Memory B cell (primary cell): Measurements from ENCODE around the gene NPDC1.

Experiments
- ATAC-seq: fragments of 150-1000 bp; cut with Tn5 transposase; 2 replicates; pipeline ENCODE4 v1.10.0; 2021; ENCODE audit warnings: low read depth, mild to moderate bottlenecking, moderate library complexity
- DNase-seq, 2 donors: peaks; one replicate each; pipeline ENCODE4 v3.0.0; 2022; ENCODE audit warnings: low spot score in 2 of 2
- H3K27ac Mint-ChIP-seq: one replicate; pipeline ENCODE4 v1.8.0; 2022; ENCODE audit warnings: mild to moderate bottlenecking, moderate library complexity, mixed read lengths
- H3K27me3 Mint-ChIP-seq: one replicate; pipeline ENCODE4 v1.8.0; 2022; ENCODE audit warnings: mixed read lengths
- H3K36me3 Mint-ChIP-seq: one replicate; pipeline ENCODE4 v1.8.0; 2022; ENCODE audit warnings: mild to moderate bottlenecking, mixed read lengths
- H3K4me1 Mint-ChIP-seq: one replicate; pipeline ENCODE4 v1.8.0; 2022; ENCODE audit warnings: mixed read lengths
- H3K4me3 Mint-ChIP-seq: one replicate; pipeline ENCODE4 v1.8.0; 2022; ENCODE audit warnings: mild to moderate bottlenecking, moderate library complexity, mixed read lengths
- H3K9me3 Mint-ChIP-seq: one replicate; pipeline ENCODE4 v1.8.0; 2022; ENCODE audit warnings: mixed read lengths

Gene NPDC1

GRCh38 chr9:137054932-137055384 is 9.0 kb upstream of the NPDC1 start:
- no peak overlapping the region for H3K4me3 Mint-ChIP-seq

DNA sequence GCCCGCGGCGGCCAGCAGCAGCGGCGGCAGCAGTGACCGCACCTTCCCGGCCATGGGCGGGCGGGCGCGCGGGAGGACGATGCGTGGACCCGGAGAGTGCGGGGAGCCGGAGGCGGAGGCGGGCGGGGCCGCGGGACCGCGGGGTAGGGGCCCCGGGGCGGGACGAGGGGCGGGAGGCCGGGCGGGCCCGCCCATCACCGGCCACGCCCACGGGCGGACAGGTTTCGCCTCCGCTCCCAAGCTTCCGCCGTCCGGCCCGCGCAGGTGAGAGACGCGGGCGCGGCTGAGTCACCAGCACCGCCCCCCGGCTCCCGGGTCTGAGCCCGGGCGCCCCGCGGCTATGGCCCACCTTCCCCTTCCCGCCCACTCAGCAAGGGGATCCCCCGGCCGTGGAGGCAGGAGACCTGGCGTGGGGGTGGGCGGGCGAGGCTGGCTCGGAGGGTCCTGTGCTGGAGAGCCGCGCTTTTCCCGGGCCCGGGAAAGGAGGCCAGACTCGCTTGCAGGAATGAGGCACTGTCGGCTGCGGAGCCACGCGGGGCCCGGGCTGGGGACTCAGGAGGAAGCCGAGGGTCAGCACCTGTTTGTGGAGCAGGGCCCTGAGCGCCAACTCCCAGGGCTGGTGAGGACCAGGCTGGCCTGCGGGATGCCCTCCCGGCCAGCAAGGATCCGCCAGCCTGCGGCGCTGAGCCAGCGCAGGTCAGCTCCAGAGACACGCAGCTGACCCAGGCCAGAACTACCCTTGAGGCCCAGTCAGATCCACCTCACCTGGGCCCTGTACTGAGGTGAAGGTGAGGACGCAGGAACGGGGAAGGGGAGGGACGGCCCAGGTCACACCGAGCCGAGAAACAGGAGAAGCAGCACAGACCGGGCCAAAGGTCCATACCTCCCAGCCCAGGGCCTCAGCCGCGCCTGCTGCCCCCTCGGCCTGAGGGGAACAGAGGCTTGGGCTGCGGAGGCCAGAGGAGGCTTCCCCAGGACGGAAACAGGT is 8.3 kb upstream of the NPDC1 start, which contains the start of gene ENTPD2:
Gene ENTPD2, minus strand, starts transcription at position 118 of the 988 bp plus-strand sequence. Its CDS starts 64 bp downstream, at position 54.
- ATAC-seq = peak; percentile 60
- H3K36me3 Mint-ChIP-seq = no peaks in the 10 kb centered on the region
- H3K4me3 Mint-ChIP-seq = peak within 1 kb of the TSS; percentile 29
- no peaks in the 10 kb centered on the region for H3K9me3 Mint-ChIP-seq
- peaks cover 3% of the 10 kb centered on the region for H3K4me1 Mint-ChIP-seq
- no peak for DNase-seq
- peaks cover 7% of the 10 kb centered on the region for H3K27me3 Mint-ChIP-seq
- H3K27ac Mint-ChIP-seq = no peak within 1 kb of the TSS

More at GRCh38 chr9:137054932-137055384, 9.0 kb upstream of the NPDC1 start:
- ATAC-seq (no peak), DNase-seq (no peak)
- Mint-ChIP-seq H3K36me3 (no peaks in the 10 kb centered on the region), H3K27me3 (peaks cover under 1% of the 10 kb centered on the region), H3K9me3 (no peaks in the 10 kb centered on the region), H3K27ac (no peak overlapping the region), H3K4me1 (no peaks in the 10 kb centered on the region)

DNA sequence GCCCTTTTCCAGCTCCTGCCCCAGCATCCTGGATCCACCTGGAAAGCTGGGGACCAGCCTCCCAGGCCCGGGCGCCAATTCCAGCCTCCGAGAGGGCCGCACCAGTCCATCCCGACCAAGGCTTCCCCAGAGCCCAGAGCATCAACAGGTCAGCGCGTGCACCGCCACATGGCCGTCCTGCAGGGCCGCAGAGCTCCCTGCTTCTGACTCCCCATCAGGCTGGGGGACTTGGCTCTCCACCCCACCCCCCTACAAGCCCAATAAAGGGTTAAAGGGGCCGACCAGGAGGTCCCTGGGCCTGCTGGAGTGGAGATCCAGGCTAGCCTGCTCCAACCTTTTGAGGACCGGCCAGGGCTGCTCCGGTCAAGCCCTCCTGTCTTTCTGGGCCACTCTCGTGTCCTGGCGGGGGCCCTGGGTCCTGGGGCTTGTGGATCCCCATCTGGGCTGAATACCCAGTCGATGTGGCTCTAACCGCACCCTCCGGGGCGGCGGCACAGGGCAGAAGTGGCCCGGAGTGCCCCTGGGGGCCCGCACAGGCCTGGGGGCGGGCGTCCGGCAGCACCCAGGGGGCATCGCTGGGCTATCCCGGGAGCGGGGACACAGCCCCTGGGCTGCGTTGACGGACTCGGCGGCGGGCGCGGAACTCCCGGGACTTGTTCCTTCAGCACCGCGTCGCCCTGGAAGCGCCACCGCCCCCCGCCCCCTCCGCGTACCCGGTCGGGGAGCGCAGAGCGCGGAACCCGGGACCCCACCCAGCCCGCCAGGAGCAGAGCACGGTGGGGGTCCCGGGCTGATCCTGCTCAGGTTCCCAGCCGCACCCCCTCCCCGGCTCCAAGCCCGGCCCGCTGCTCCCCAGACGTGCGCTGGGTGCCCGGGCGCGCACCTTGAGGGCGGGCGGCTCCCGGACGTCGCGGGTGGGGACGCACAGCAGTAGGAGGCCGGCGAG is 7.3 kb upstream of the NPDC1 start:
- no peak for DNase-seq
- Mint-ChIP-seq H3K36me3 (no peaks in the 10 kb centered on the region), H3K27me3 (peaks cover 7% of the 10 kb centered on the region), H3K9me3 (no peaks in the 10 kb centered on the region), H3K4me3 (peak overlapping the region; percentile 29), H3K27ac (no peak overlapping the region), H3K4me1 (peaks cover 3% of the 10 kb centered on the region)
- peak; percentile 43 for ATAC-seq

- no peaks in the 10 kb centered on the region for H3K36me3 Mint-ChIP-seq
- H3K27me3 Mint-ChIP-seq = peaks cover 10% of the 10 kb centered on the region
- H3K4me1 Mint-ChIP-seq = peaks cover 3% of the 10 kb centered on the region
- H3K4me3 Mint-ChIP-seq = no peak overlapping the region
- no peaks in the 10 kb centered on the region for H3K9me3 Mint-ChIP-seq
- ATAC-seq (no peak), DNase-seq (no peak)
- H3K27ac Mint-ChIP-seq = no peak overlapping the region
Measured at GRCh38 chr9:137052293-137052692, 6.3 kb upstream of the NPDC1 start.

DNA sequence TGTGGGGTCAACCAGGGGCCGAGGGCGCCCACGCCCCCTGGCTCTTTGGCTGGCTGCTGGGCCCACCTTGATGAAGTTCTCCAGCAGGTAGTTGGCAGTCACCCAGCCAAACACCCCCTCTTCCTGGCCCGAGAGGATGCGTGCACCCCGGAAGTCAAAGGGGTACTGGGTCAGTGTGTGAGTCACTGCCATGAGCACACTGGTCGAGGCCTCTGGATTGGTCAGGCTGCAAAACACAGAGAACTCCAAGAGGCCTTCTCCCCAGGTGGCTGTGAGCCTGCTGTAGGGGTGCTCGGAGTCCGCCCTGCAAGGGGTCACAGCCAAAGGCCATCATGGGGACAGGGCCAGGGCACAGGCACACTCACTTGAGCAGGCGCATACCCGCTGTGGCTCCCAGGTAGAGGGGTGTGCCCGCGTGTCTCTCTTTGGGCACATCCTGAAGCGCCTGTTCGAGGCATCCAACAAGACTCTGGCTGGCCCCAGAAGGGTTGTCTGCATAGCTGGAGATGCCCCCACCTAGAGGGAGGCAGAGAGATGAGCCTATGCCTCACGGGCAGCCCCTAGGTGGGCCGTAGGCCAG is 5.3 kb upstream of the NPDC1 start:
- Mint-ChIP-seq H3K27ac (no peak overlapping the region), H3K4me3 (no peak overlapping the region), H3K9me3 (no peaks in the 10 kb centered on the region), H3K27me3 (peaks cover 11% of the 10 kb centered on the region), H3K4me1 (peaks cover 7% of the 10 kb centered on the region), H3K36me3 (no peaks in the 10 kb centered on the region)
- no peak for DNase-seq
- no peak for ATAC-seq

- H3K27me3 Mint-ChIP-seq = peaks cover 11% of the 10 kb centered on the region
- DNase-seq = no peak
- no peak overlapping the region for H3K27ac Mint-ChIP-seq
- no peak overlapping the region for H3K4me3 Mint-ChIP-seq
- no peak for ATAC-seq
- H3K9me3 Mint-ChIP-seq = no peaks in the 10 kb centered on the region
- peaks cover 7% of the 10 kb centered on the region for H3K4me1 Mint-ChIP-seq
- H3K36me3 Mint-ChIP-seq = no peaks in the 10 kb centered on the region
Measured at GRCh38 chr9:137050570-137050969, 4.6 kb upstream of the NPDC1 start.

DNA sequence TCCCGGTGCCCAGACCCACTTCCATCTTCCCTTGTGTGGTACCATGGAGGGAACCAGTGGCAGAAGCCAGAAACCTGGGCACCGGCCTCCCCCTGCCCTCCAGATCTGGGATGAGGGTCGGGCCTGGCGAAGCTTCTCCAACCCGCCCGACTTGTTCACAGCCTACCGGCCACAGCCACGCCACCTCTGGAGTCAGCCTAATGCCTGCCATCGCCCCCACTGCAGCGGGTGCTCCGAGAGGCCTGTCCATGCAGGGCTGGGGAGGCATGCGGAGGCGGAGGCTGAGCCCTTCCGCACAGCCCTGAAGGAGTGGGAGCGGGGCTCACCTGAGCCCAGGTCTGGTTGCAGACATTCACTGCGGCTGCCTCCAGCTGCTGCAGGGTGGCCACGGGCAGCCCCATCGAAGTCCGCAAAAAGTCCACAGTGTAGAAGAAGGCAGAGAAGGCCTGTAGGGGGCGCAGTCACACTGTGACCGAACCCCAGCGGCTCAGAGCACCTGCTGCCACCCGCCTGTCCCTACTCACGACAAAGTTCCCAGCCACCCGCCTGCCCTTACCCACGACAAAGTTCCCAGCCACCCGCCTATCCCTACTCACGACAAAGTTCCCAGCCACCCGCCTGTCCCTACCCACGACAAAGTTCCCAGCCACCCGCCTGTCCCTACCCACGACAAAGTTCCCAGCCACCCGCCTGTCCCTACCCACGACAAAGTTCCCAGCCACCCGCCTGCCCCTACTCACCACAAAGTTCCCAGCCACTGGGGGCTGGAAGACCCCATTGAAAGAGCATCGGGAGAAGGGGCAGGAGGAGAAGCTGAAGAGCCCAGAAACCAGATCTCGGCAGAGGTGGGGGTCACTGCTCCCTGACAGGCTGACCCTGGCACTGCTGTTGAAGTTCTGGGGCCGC is 3.8 kb upstream of the NPDC1 start:
- DNase-seq (no peak), ATAC-seq (peak; percentile 30)
- H3K27me3 Mint-ChIP-seq = peaks cover 15% of the 10 kb centered on the region
- H3K9me3 Mint-ChIP-seq = no peaks in the 10 kb centered on the region
- no peak overlapping the region for H3K4me3 Mint-ChIP-seq
- peaks cover 7% of the 10 kb centered on the region for H3K4me1 Mint-ChIP-seq
- no peaks in the 10 kb centered on the region for H3K36me3 Mint-ChIP-seq
- no peak overlapping the region for H3K27ac Mint-ChIP-seq

GRCh38 chr9:137048655-137049543 is 2.9 kb upstream of the NPDC1 start:
- peaks cover 7% of the 10 kb centered on the region for H3K4me1 Mint-ChIP-seq
- no peaks in the 10 kb centered on the region for H3K36me3 Mint-ChIP-seq
- H3K4me3 Mint-ChIP-seq = no peak overlapping the region
- no peak for ATAC-seq
- H3K27ac Mint-ChIP-seq = no peak overlapping the region
- peaks cover 18% of the 10 kb centered on the region for H3K27me3 Mint-ChIP-seq
- H3K9me3 Mint-ChIP-seq = no peaks in the 10 kb centered on the region
- DNase-seq = no peak

GRCh38 chr9:137045294-137046087 is 486 bp downstream of the NPDC1 start:
- no peak for ATAC-seq

DNA sequence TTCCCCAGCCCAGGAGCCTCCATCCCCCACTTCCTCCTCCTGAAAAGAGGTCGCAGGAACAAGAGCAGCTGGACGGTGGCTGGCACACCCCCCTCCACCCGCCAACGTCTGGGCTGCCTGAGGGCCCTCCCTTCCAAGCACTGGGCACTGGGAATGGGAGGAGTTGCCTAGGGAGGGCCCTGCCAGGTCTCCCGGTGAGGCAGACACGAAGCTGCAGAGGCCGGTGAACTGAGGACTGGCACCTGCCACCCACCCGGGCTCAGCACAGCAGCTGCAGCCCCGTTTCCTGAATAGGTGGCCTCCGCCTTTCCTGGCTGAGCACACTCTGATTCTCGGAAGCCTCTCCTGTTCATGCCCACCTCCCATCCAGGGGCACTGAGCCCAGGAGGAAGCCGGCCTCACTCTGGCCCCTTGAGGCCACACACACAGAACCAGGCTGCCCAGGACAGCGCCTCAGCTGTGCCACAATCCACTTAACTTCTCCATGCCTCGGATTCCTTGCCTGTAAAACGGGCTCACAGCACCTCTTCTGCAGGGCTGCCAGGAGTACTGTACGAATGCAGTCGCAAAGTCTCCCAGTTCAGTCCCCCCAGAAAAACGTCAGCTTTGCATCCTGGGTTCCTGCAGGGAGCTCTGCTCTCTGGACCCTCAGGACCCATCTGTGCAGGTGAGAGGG is 1.3 kb downstream of the NPDC1 start:
- no peak for ATAC-seq
- H3K36me3 Mint-ChIP-seq = no peaks in the 10 kb centered on the region

More at GRCh38 chr9:137045294-137046087, 486 bp downstream of the NPDC1 start:
- DNase-seq = no peak
- Mint-ChIP-seq H3K9me3 (no peaks in the 10 kb centered on the region), H3K4me3 (peak overlapping the region; percentile 24), H3K4me1 (peaks cover 7% of the 10 kb centered on the region), H3K27me3 (peaks cover 21% of the 10 kb centered on the region), H3K27ac (no peak overlapping the region), H3K36me3 (no peaks in the 10 kb centered on the region)

GRCh38 chr9:137044037-137044436 is 1.9 kb downstream of the NPDC1 start:
- H3K27ac Mint-ChIP-seq = no peak overlapping the region
- no peak for ATAC-seq
- no peak overlapping the region for H3K4me3 Mint-ChIP-seq

More for the DNA sequence above, 1.3 kb downstream of the NPDC1 start:
- peak overlapping the region; percentile 24 for H3K4me3 Mint-ChIP-seq
- H3K9me3 Mint-ChIP-seq = no peaks in the 10 kb centered on the region
- no peak overlapping the region for H3K27ac Mint-ChIP-seq
- peaks cover 4% of the 10 kb centered on the region for H3K4me1 Mint-ChIP-seq
- no peak for DNase-seq
- H3K27me3 Mint-ChIP-seq = peaks cover 19% of the 10 kb centered on the region

More at GRCh38 chr9:137044037-137044436, 1.9 kb downstream of the NPDC1 start:
- Mint-ChIP-seq H3K27me3 (peaks cover 16% of the 10 kb centered on the region), H3K36me3 (no peaks in the 10 kb centered on the region), H3K9me3 (no peaks in the 10 kb centered on the region), H3K4me1 (peaks cover 3% of the 10 kb centered on the region)
- DNase-seq = no peak
